RCC 7860 (cell line): ENCODE data around the gene RSPH1.

Experiments
- DNase-seq: peaks from one replicate; pipeline ENCODE4 v3.0.0-alpha.2; 2015; ENCODE audit warnings: low spot score
- FAIRE-seq: peaks from 2 replicates; lab custom pipeline; 2012; peaks lifted over from hg19 to GRCh38; lab: Jason Lieb, UNC

The RSPH1 gene

GRCh38 chr21:42513985-42514882, 18.2 kb upstream of the RSPH1 start:
- FAIRE-seq = no peak
- DNase-seq = peak; percentile 10

- FAIRE-seq = no peak
These were observed 17.3 kb upstream of the RSPH1 start, which contains the start of gene SLC37A1 for GRCh38 chr21:42513151-42513984. SLC37A1 (plus strand) TSS chr21:42513852; CDS start chr21:42518455, 4,603 bp downstream.

DNA sequence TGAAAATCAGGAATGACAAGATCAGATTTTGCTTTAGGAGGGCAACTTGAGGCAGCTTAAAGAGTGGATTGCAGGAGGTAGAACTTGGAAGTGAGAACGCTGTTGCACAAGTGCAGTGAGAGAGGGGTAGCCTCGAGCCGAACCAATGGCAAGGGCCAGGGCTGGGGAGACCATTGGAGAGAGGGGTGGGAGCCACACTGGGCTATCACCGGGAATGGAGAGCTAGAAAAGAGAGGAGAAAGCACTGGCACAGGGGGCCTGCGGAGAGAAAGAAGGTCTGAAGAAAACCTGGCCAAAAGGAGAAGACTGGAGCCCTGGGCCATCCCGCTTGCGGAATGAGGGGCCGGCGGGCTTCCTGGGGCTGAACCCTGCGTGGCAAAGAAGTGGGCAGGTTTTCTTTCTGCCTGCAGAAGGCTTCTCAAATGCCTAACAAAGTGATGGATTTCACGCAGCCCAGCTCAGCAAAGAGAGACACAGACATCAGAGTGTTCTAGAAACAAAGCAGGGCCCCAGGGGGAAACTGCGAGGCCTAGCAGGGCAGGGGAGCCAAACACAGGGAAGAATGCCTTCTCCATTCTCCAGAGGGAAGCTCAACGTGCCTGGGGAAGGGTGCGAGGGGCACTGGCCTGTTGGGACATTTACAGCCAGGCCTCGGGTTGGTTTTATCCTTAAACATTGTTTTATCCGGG, 16.5 kb upstream of the RSPH1 start:
- FAIRE-seq = no peak
- no peak for DNase-seq

More at GRCh38 chr21:42513151-42513984, 17.3 kb upstream of the RSPH1 start, which contains the start of gene SLC37A1:
- no peak for DNase-seq

DNA sequence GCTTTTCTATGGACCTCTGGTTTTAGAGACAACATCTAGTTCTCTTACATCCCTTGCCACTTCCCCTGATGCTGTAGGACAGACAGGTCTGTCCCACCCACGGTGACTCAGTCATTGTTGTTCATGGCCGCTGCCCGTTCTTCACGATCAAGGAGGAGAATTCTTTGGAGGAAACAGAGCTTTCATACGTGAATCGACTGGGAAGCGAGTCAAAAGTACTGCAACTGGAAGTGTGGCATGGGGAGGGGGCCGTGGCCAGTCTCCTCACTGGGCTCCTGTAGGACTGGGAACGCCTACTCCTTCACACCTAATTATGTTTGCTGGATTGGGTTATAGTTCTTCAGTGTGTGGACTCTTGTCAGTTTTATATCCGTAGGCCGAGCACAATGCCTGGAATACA, 13.2 kb upstream of the RSPH1 start:
- DNase-seq (no peak), FAIRE-seq (no peak)

GRCh38 chr21:42508371-42508770, 12.3 kb upstream of the RSPH1 start:
- FAIRE-seq = no peak
- DNase-seq = no peak

DNA sequence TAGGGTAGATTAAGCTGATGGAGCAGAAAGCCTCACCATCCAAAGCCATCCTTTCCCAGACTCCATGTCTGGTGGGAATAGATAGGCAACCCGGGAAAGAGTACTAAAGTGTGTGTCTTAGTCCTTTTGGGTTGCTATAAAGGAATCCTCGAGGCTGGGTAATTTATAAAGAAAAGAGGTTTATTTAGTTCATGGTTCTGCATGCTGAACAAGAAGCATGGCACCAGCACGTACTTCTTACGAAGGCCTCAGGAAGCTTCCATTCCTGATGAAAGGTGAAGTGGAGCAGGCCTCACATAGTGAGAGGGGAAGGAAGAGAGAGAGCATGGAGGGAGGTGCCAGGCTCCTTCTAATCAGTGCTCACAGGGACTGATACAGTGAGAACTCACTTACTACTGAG, 11.4 kb upstream of the RSPH1 start:
- FAIRE-seq (no peak), DNase-seq (no peak)

- DNase-seq = no peak
- no peak for FAIRE-seq
These were observed 9.2 kb upstream of the RSPH1 start for GRCh38 chr21:42505090-42505726.

DNA sequence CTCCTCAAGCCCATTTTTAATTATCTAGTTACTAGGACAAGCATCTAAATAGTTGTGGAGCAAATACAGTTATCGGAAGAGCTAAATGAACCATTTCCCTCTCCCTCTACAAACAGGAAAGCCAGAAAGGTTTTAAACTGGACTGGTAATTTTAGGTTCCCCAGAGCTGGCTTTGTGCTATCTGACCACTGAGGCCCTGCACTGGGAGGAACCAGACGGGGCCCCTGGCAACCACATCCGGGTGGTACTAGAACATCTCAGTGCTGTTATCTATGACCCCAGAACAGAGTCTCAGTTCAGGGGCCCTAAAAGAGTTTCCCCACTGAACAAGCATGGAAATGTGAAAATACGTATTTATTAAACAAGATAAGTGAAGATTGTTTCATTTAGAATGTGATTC, 7.7 kb upstream of the RSPH1 start:
- DNase-seq (no peak), FAIRE-seq (no peak)

- no peak for FAIRE-seq
- no peak for DNase-seq
These were observed 4.7 kb upstream of the RSPH1 start for GRCh38 chr21:42500736-42501135.

GRCh38 chr21:42500225-42500624, 4.2 kb upstream of the RSPH1 start:
- FAIRE-seq = no peak
- DNase-seq = no peak

GRCh38 chr21:42499444-42500112, 3.6 kb upstream of the RSPH1 start:
- DNase-seq (no peak), FAIRE-seq (no peak)

GRCh38 chr21:42498012-42498411, 2.0 kb upstream of the RSPH1 start:
- FAIRE-seq (no peak), DNase-seq (no peak)

- no peak for FAIRE-seq
These were observed 797 bp upstream of the RSPH1 start for GRCh38 chr21:42496839-42497202.

DNA sequence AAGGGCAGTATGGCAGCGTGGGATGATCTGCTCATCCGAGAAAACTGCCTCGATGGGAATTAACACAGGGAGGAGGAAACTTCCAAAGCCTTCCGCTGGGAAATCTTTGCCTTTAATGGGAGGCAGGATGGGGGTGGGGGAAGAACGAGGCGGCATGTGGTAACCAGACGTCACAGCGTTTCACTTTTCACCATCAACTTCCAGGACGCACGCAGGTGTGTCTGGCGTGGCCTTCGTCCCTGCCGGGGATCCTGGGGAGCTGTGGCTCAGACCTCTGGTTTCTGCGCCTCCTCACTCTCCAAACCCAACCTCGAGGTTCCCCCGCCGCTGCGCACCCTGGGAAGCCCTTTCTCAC, 282 bp downstream of the RSPH1 start:
- DNase-seq (no peak), FAIRE-seq (no peak)

More at GRCh38 chr21:42496839-42497202, 797 bp upstream of the RSPH1 start:
- DNase-seq = no peak

DNA sequence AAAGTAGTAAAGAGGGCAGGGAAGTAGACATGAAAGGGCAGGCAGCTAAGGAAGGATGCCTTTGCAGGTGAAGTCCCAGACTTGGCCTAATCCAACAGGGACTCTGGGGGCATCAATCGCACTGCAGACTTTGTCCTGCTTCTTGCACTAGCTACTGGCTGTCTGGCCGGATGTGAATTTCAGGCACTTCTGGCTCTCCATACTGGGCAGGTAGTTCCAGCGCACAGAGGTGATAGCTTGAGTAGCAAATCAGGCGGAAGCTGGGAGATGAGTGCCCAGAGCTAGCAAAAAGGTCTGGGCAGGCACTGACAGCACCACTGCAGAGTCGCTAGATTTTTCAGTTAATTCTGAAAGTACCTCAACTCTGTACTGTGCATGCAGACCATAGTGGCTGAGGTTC, 997 bp downstream of the RSPH1 start:
- no peak for FAIRE-seq
- no peak for DNase-seq

GRCh38 chr21:42493109-42494060, 2.6 kb downstream of the RSPH1 start:
- DNase-seq (no peak), FAIRE-seq (no peak)

DNA sequence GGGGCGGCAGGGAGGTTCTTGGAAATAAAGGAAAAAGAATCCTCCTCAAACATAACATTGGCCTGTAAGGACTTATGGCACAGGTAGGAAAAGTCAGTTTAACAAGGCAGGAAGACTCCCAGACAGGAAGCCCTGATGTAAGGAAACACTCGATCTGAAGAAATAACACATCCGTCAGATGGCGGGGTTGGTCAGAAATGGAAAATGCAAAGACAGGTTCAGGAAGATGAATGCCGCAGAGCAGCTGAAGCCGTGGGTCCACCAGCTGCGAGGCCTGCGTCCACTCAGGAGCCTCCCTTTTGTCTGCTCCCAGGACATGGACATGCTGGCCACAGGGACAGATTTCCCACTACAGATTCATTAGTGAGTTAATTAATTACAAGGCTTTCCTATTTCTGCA, 3.8 kb downstream of the RSPH1 start:
- DNase-seq = no peak
- no peak for FAIRE-seq

DNA sequence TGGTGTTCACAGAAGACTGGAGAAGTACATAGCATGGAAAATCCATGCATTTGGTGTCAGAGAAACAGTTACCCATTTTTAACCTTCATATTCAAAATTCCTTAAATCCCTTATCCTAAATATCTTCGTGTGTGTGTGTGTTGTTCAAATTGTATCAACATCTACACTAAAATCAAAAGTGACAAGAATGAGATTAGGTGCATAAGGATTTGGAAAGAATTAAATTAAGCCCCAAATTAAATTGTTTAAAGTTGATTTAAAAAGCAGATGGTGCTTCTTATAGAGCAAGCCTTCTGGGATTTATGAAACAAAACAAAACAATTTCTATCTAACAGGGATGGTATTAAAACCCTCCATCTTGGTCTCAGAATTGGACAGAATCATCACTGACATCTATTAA, 4.7 kb downstream of the RSPH1 start:
- DNase-seq = no peak
- FAIRE-seq = no peak

DNA sequence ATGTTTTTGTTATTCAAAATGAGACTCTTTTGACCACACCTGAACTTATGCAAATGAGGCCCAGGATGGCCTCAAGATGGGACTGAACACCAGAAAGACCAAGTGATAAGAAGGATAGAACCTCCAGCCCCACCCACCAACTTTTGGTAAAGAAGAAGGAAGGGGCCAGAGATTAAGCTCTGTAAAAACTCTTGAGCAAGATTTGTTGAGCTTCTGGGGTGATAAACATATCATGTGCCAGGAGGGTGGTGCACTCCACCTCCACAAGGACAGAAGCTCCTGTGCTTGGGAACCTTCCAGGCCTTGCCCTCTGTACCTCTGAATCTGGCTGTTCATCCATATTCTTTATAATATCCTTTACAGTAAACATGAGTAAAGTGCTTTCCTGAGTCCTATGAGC, 5.3 kb downstream of the RSPH1 start:
- no peak for DNase-seq
- FAIRE-seq = no peak
